Embryonic facial prominence (tissue), 1 donor: ENCODE measurements around the gene GLIS2.

Experiments used
- DNase-seq: peaks from one replicate; pipeline ENCODE4 v3.0.0-alpha.2; 2016; ENCODE audit errors: extremely low spot score

GLIS2 gene

GRCh38 chr16:4381935-4382794, 66.3 kb downstream of the GLIS2 start:
- DNase-seq: no peak

GRCh38 chr16:4382795-4383357, 67.0 kb downstream of the GLIS2 start:
- DNase-seq: no peak

- DNase-seq: no peak
Observed at GRCh38 chr16:4383591-4384444, 68.0 kb downstream of the GLIS2 start.

GRCh38 chr16:4384509-4384942, 68.7 kb downstream of the GLIS2 start:
- DNase-seq: peak; percentile 66

- no peak for DNase-seq
Observed at GRCh38 chr16:4385066-4385788, 69.4 kb downstream of the GLIS2 start.

- DNase-seq: no peak
Observed at GRCh38 chr16:4385789-4386450, 70.1 kb downstream of the GLIS2 start.

- DNase-seq: no peak
Observed at GRCh38 chr16:4386451-4386805, 70.6 kb downstream of the GLIS2 start.

GRCh38 chr16:4386951-4387565, 71.2 kb downstream of the GLIS2 start:
- no peak for DNase-seq

- no peak for DNase-seq
Observed at GRCh38 chr16:4387781-4388180, 71.9 kb downstream of the GLIS2 start.

GRCh38 chr16:4388271-4389021, 72.6 kb downstream of the GLIS2 start:
- DNase-seq: no peak
